GM12878 (cell line): Measurements from ENCODE around the gene DNAJC5. TPM values are rescaled to one million over a fixed set of nuclear protein-coding genes. Genes with fewer than 3 reads are reported as not detected.
A peak's percentile ranks its signal among the peaks of the same experiment; 100 is the strongest.

Source experiments
- CREB1 ChIP-seq: IDR thresholded peaks from 2 replicates; pipeline ENCODE4 v1.6.1; 2012; ENCODE audit warnings: low read depth, mild to moderate bottlenecking, inconsistent platforms
- CTCF ChIP-seq, 3 experiments: IDR thresholded peaks in 2 of 3; conservative IDR thresholded peaks in 1 of 3; 2 replicates each; pipeline ENCODE4 v1.5.1; 2011; ENCODE audit warnings: low read depth in 3 of 3, low read length in 3 of 3, mild to moderate bottlenecking in 3 of 3, control low read depth in 2 of 3, moderate library complexity in 2 of 3, inconsistent platforms in 1 of 3, mixed read lengths in 1 of 3; ENCODE audit not compliant: control insufficient read depth in 2 of 3, insufficient read depth in 1 of 3; ENCODE audit errors: extremely low read depth in 1 of 3
- JUNB ChIP-seq: IDR thresholded peaks from 2 replicates; pipeline ENCODE4 v1.6.1; 2016; ENCODE audit warnings: antibody characterized with exemption, mild to moderate bottlenecking
- KLF5 ChIP-seq: fragments of 450-650 bp; IDR thresholded peaks from 2 replicates; pipeline ENCODE4 v1.6.1; 2014; ENCODE audit warnings: mild to moderate bottlenecking; ENCODE audit not compliant: partially characterized antibody
- MEF2B ChIP-seq: fragments of 450-650 bp; IDR thresholded peaks from 2 replicates; pipeline ENCODE4 v1.6.1; 2018; ENCODE audit warnings: mild to moderate bottlenecking, moderate library complexity; ENCODE audit not compliant: partially characterized antibody, poor library complexity, severe bottlenecking
- MLLT1 ChIP-seq: fragments of 450-650 bp; IDR thresholded peaks from 2 replicates; pipeline ENCODE4 v1.6.1; 2016; ENCODE audit warnings: mild to moderate bottlenecking
- MTA2 ChIP-seq: fragments of 450-650 bp; IDR thresholded peaks from 2 replicates; pipeline ENCODE4 v1.6.1; 2016; ENCODE audit warnings: low read depth, mild to moderate bottlenecking, moderate library complexity
- MYC ChIP-seq: IDR thresholded peaks from 2 replicates; pipeline ENCODE4 v1.6.1; 2011; ENCODE audit warnings: mild to moderate bottlenecking, low read length, moderate library complexity, inconsistent platforms; ENCODE audit not compliant: insufficient read depth, insufficient replicate concordance, insufficient read length, severe bottlenecking
- NBN ChIP-seq: fragments of 450-650 bp; IDR thresholded peaks from 2 replicates; pipeline ENCODE4 v1.6.1; 2016
- NFXL1 ChIP-seq: fragments of 450-650 bp; IDR thresholded peaks from 2 replicates; pipeline ENCODE4 v1.6.1; 2017; ENCODE audit warnings: antibody characterized with exemption, mild to moderate bottlenecking, borderline replicate concordance
- NR2C2 ChIP-seq: IDR thresholded peaks from 2 replicates; pipeline ENCODE4 v1.6.1; 2011; ENCODE audit warnings: borderline replicate concordance, low read depth; ENCODE audit not compliant: control insufficient read depth, insufficient read length
- POLR2A ChIP-seq: IDR thresholded peaks from 2 replicates; pipeline ENCODE4 v1.6.1; 2011; ENCODE audit warnings: low read depth, mild to moderate bottlenecking, low read length
- POLR2AphosphoS5 ChIP-seq: IDR thresholded peaks from 2 replicates; pipeline ENCODE4 v1.6.1; 2011; ENCODE audit warnings: mild to moderate bottlenecking, low read length, inconsistent platforms
- RAD21 ChIP-seq: IDR thresholded peaks from 2 replicates; pipeline ENCODE4 v1.6.1; 2011; ENCODE audit warnings: mild to moderate bottlenecking, low read depth, low read length, moderate library complexity; ENCODE audit not compliant: insufficient read depth
- TBL1XR1 ChIP-seq: IDR thresholded peaks from 2 replicates; pipeline ENCODE4 v1.6.1; 2012; ENCODE audit warnings: low read depth, low read length, improper control_type of control experiment
- ZBTB11 ChIP-seq: fragments of 450-650 bp; formaldehyde crosslinking; IDR thresholded peaks from 2 replicates; pipeline ENCODE4 v1.5.0; 2022; ENCODE audit warnings: mild to moderate bottlenecking, missing genetic modification characterization
- ZNF207 ChIP-seq: fragments of 450-650 bp; IDR thresholded peaks from 2 replicates; pipeline ENCODE4 v1.6.1; 2014; ENCODE audit warnings: antibody characterized with exemption, mild to moderate bottlenecking, borderline replicate concordance
- ZNF384 ChIP-seq: IDR thresholded peaks from 2 replicates; pipeline ENCODE4 v1.6.1; 2012; ENCODE audit warnings: low read depth, mild to moderate bottlenecking, low read length, improper control_type of control experiment, borderline replicate concordance
- ZZZ3 ChIP-seq: IDR thresholded peaks from 2 replicates; pipeline ENCODE4 v1.6.1; 2011; ENCODE audit warnings: low read depth; ENCODE audit not compliant: control insufficient read depth, insufficient read length
- polyA plus RNA-seq, 11 experiments: library from polyadenylated mRNA; depleted of rRNA in 4 of 11; unstranded in 6 of 11; stranded (reverse) in 5 of 11; fragments of >200 nt; fragmentation: Nextera tagmentation in 4 of 11; fragmentation: Illumina TruSeq in 1 of 11; extraction: Ambion mirVana in 4 of 11; extraction: Trizol in 1 of 11; gene quantifications; 1 replicate in 1 of 11; 2 replicates in 10 of 11; pipeline versions ENCODE4 v1.2.1 to v1.2.3, GENCODE V29; 2011 to 2016; ENCODE audit warnings: inconsistent platforms in 2 of 11, missing spikeins in 2 of 11, low read depth in 1 of 11
- total RNA-seq, 4 experiments: library from RNA; depleted of rRNA in 3 of 4; stranded (reverse); fragments of >200 nt in 3 of 4; fragmentation: Illumina TruSeq in 1 of 4; extraction: Trizol in 1 of 4; gene quantifications; 2 replicates each; pipeline versions ENCODE4 v1.2.1 to v1.2.3, GENCODE V29; 2013 to 2021
- TF ChIP-seq, protein P1 (sequence below): fragments of 450-650 bp; formaldehyde crosslinking; IDR thresholded peaks from 2 replicates; pipeline ENCODE4 v1.4.0; 2022; ENCODE audit warnings: mild to moderate bottlenecking, moderate library complexity

DNAJC5 gene
- total and polyA plus RNA-seq, 10 of the 15 experiments (the other 5 are each of a cell fraction or from before 2014, with no cell fraction given) = 0.69 to 36.8 (median 17.0) TPM

DNA sequence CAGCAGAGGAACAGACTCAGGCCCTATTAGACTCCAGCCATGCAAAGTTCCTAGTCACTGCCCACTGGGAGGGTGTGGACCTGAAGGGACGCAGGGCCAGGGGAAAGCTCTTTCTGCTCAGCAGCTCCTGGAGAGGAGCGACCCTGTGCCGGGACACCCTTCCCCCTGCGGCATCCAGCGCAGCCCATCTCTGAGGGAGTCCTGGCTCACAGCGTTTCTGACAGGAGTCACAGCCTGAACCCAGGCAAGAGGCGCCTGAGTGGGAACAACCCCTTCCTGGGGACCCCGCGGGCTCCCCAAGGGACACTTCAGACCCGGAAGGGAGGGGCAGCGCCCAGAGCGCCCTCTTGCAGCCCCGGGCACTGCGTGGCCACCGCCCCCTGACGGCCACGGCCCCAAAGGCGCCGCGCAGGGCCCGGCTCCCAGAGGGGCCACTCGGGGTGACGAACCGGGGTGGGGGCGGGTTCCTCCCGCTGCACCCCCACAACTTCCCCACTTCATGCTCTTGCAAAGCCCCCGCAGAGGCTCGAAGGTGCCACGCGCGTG, 60.4 kb downstream of the DNAJC5 start (continued):
- TF ChIP-seq, protein P1, sequence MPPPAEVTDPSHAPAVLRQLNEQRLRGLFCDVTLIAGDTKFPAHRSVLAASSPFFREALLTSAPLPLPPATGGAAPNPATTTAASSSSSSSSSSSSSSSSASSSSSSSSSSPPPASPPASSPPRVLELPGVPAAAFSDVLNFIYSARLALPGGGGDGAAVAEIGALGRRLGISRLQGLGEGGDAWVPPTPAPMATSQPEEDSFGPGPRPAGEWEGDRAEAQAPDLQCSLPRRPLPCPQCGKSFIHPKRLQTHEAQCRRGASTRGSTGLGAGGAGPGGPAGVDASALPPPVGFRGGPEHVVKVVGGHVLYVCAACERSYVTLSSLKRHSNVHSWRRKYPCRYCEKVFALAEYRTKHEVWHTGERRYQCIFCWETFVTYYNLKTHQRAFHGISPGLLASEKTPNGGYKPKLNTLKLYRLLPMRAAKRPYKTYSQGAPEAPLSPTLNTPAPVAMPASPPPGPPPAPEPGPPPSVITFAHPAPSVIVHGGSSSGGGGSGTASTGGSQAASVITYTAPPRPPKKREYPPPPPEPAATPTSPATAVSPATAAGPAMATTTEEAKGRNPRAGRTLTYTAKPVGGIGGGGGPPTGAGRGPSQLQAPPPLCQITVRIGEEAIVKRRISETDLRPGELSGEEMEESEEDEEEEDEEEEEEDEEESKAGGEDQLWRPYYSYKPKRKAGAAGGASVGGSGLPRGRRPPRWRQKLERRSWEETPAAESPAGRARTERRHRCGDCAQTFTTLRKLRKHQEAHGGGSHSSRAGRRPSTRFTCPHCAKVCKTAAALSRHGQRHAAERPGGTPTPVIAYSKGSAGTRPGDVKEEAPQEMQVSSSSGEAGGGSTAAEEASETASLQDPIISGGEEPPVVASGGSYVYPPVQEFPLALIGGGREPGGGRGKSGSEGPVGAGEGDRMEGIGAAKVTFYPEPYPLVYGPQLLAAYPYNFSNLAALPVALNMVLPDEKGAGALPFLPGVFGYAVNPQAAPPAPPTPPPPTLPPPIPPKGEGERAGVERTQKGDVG (CRISPR knock-in tag) = no peak
- no peak for TF ChIP-seq TBL1XR1
- TF ChIP-seq JUNB = no peak
- TF ChIP-seq MYC = no peak
- 0 out of 2 replicates have a peak, but pooled peaks have one; percentile 27 for TF ChIP-seq CREB1
- no peak for TF ChIP-seq NFXL1
- no peak for TF ChIP-seq NR2C2
- no peak for TF ChIP-seq MTA2
- no peak for TF ChIP-seq KLF5
- no peak for TF ChIP-seq POLR2A
- TF ChIP-seq ZZZ3 = no peak
- no peak; the same call in 1 of the 2 replicates for TF ChIP-seq MLLT1
- TF ChIP-seq ZNF207 = no peak
- peak; percentile 32 to 59 (median 54) for TF ChIP-seq CTCF (IDR thresholded peaks at IDR 0.05 in 2 of 3, conservative IDR thresholded peaks at IDR 0.05 in 1 of 3; ENCODE audit: control insufficient read depth in 2 of 3, extremely low read depth in 1 of 3, insufficient read depth in 1 of 3, low read depth in 3 of 3, low read length in 3 of 3)
- peak; percentile 76 for TF ChIP-seq MEF2B
- no peak for TF ChIP-seq ZNF384
- peak; percentile 33; the same call in 1 of the 2 replicates for TF ChIP-seq RAD21
- no peak for TF ChIP-seq POLR2AphosphoS5
- no peak for TF ChIP-seq NBN
- TF ChIP-seq ZBTB11 (CRISPR knock-in tag) = no peak
